Fibroblast of peridontal ligament (primary cell): ENCODE data around the gene LRRC47.
"Not testable (repeated sequence)": the region's sequence is repeated elsewhere in the genome, so short reads cannot be mapped to it uniquely, and the experiment has no call there.

Experiments used
- DNase-seq: peaks from one replicate; pipeline ENCODE4 v3.0.0-alpha.2; 2010; ENCODE audit errors: extremely low read depth

LRRC47 gene

DNA sequence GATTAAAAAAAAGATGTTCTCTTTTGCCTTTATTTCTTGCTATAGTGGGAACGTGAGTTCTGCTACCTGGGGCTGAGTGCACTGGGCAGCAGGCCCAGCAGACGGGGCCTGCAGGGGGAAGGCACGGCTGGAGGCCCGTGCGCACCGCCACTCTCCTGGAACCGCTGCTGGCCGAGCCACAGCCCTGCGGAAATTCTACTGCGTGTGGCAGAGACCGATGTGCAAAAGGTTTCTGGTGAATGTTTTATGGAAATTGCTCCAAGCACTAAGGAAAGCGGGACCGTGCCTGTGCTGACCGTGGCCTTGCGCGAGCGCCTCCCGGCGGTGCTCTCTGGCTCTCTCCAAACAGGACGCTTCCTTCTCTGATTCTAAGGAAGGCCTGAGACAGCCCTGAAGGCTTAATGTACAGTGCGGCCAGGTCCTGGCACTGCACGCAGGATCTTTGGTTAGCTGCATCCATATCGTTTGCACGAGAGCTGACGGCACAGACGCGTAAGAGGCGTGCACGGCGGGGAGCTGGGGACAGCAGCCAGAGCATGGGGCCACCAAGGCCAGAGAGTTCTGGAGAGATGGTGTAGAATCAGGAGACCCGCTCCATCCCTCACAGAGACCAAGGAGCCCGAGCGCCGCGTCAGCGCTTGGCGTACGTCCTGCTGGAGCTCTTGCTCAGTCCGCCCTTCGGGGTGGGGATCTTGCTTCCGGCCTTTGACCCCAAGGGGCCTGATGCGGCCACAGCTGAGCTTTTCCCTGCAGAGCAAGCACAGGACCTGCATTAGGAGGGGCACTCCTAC lies 18.7 kb upstream of the LRRC47 start:
- no peak for DNase-seq

DNA sequence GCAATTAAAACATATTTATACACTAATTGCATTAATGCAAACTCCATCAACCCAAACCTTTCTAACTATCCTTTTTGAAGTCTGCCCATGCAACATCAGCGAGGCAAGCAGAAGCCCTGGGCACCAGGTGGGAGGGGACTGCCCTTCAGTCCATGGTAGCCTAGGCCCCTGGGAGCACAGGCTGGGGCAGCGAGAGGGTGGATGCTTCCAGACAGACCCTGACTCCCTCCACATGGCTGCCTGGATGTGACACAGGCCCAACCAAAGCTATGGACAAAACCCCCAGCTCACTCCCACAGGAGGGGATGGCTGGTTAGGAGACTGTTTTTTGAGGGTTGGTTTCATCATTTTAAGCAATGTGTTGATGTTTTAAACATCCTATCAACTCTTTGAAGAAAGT lies 17.8 kb upstream of the LRRC47 start:
- no peak for DNase-seq

DNA sequence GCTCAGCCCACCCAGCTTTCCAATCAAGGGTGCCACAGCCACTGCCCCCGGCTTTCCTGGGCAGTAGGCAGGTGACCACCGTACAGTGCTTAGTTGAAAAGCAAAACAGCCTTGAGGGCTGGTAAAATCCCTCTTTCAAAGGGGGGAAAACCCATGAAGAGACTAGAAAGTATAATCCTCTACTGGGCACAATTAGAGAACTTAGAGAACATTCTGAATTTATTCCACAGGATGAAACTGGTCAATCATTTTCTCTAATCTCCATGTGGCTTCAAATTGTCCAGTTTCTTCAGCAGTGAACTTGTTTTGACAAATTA lies 15.3 kb upstream of the LRRC47 start:
- no peak for DNase-seq

DNA sequence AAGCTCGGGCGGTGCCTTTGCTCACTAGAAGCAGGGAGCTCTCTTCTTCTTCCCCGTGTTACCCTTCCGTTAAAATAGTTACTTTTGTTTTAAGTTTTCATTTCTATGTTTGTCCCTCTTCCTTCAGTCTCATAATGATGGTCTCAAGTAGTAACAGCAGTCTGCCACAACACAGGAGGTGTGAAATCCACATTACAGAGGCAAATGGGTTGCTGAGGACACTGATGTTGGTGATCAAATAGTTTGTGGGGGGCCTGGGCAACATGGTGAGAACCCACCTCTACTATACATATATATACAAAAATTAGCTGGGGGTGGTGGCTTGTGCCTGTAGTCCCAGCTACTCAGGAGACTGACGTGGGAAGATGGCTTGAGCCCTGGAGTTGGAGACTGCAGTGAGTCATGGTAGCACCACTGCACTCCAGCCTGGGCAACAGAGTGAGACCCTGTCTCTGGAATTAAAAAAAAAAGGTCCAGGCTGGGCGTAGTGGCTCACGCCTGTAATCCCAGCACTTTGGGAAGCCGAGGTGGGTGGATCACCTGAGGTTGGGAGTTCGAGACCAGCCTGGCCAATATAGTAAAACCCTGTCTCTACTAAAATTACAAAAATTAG lies 14.0 kb upstream of the LRRC47 start:
- DNase-seq = not testable (repeated sequence)

DNA sequence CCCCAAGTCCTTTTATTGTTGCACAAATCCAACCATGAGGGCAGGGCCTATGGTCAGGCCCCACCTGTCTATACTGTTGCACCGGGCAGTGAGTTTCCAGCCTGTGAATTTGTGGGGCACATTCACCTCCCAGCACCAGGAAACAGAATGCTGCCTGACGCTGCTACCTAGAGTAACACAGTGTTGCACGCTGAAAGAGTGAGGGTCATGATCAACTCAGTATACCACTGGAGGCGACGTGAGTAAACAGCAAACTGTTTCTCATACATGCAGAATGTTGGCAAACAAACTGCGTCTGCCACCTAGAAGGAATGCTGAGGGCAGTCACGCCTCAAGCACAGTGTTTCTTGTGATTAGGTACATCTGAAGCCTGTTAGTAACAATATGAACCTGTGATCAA lies 13.4 kb upstream of the LRRC47 start:
- no peak for DNase-seq

DNA sequence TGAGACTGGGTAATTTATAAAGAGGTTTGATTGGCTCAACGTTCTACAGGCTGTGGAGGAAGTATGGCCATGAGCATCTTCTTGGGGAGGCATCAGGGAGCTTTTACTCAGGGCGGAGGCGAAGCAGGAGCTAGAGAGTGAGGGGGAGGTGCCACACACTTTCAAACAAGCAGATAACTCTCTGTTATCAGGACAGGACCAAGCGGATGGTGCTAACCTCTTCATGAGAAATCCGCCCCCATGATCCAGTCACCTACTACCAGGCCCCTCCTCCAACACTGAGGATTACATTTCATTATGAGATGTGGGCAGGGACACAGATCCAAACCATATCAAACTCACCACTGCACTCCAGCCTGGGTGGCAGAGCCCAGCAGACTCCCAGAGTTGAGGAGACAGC lies 11.5 kb upstream of the LRRC47 start:
- no peak for DNase-seq

DNA sequence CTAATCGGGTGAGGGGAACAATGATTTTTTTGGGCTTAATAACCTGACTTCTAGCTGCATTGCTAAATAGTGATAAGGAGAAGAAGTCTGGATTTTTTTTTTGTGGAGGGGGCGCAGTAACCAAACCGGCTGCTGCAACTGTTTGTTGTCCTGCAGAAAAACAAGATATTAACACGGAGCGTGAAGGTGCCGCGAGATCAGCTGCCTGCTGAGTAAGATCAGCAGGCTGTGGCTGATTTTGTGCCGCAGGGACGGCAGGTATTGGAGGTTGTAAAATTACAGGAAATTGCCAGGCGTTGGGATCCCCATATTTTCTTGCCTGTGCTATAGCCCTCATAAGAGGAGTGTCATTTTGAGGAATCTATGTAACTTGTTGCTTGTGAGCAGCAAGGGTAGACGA lies 8.7 kb upstream of the LRRC47 start:
- no peak for DNase-seq

DNA sequence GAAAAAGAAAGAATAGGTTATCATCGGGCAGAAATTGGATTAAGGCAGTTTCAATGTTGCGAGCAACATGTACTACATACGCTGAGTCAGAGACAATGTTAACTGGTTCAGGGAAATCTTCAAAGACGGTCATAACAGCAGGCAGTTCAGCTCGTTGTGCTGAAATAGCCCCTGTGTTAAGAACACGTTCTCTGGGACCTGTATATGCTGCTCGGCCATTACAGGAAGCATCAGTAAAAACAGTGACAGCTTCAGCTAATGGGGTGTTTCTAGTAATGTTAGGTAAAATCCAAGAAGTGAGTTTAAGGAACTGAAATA lies 8.3 kb upstream of the LRRC47 start:
- not testable (repeated sequence) for DNase-seq

DNA sequence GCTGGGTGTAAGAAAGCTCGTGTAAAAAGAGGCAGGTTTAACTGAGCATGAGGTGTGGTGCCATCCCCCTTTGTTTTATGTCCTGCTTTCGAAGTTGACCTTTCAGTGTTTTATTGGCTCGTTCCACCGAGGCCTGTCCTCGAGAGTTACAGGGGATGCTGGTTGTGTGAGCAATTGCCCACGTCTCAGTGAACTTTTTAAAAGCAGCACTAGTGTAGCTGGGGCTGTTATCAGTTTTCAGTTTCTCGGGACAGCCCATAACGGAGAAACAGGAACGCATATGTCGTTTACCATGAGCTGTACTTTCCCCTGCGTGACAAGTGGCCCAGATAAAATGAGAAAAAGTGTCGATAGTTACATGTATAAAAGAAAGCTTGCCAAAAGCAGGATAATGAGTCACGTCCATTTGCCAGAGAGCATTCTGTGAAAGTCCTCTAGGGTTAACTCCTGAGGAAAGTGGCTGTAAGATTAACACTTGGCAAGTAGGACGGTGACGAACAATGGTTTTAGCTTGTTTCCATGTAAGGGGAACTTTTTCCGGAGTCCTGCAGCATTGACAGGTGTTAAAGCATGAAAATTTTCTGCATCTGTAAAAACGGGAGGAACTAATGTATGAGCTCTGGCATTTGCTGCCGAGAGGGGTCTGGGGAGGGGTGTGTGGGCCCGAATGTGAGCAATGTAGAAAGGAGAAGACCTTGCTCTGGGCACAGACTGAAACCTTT lies 7.8 kb upstream of the LRRC47 start:
- no peak for DNase-seq

DNA sequence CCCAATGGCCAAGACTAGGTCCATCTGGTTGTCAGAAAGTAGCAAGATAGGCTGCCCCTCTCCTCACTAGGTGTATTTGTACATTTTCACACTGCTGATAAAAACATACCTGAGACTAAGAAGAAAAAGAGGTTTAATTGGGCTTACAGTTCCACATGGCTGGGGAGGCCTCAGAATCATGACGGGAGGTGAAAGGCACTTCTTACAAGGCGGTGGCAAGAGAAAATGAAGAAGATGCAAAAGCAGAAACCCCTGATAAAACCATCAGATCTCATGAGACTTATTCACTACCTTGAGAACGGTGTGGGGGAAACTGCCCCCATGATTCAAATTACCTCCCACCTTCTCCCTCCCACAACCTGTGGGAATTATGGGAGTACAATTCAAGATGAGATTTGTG lies 4.5 kb upstream of the LRRC47 start:
- not testable (repeated sequence) for DNase-seq

DNA sequence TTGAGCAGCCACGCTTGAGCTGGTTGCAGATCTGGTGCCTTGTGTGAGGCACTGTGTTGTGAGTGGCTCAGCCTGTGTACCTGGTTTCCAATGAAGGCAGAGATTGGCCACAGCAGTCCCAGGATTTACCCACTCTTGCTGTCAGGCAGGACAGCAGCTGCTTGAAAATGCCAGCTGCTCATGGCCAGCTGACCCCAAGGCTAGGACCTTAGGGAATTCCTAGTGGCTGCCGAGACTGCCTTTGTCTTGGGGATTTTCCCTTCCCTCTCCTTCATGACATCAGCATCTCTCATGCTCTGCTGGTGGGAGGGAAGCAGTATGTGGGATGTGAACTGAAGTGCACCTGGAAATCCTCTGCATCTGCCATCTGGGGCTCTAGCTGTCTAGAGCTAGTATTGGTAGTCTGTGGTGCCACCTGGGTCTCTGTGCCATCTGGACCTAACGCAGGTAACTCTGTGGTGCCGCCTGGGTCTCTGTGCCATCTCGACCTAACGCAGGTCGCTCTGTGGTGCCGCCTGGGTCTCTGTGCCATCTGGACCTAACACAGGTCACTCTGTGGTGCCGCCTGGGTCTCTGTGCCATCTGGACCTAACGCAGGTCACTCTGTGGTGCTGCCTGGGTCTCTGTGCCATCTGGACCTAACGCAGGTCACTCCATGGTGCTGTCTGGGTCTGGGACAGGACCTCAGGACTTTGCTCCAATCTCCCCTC lies 3.8 kb upstream of the LRRC47 start:
- DNase-seq = no peak

DNA sequence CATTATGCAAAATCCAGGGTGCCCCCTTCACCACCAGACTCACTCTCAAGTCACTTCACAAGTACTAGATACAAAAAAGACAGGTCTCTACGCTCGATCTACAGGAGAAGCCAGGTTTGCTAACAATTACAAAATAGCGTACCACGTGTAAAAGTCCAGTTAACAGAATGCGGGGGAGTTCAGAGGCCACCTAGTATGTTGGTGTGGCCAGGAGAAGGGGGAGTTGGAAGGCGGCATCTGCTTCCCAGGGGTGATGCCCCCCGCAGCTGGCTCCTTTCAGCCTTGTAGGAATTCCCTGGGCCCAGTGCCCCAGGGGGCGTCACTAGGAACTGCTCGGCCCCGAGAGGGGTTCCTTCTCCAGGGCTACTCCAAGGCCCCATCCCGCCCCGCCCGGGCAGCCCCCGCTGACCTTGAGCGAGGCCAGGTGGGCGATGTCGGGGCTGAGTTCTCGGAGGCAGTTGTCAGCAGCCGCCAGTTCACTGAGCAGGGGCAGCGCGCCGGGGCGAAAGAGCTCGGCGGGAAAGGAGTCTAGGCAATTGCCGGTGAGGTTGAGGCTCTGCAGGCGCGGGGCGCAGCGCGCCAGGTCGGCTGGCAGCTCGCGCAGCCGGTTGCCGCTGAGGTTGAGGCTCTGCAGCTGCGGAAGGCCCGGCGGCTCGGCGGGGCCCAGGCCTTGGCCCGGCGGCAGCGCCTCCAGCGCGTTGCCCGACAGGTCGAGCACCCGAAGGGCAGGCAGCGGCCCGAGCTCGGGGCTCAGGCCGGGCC lies 664 bp downstream of the LRRC47 start:
- DNase-seq = no peak

DNA sequence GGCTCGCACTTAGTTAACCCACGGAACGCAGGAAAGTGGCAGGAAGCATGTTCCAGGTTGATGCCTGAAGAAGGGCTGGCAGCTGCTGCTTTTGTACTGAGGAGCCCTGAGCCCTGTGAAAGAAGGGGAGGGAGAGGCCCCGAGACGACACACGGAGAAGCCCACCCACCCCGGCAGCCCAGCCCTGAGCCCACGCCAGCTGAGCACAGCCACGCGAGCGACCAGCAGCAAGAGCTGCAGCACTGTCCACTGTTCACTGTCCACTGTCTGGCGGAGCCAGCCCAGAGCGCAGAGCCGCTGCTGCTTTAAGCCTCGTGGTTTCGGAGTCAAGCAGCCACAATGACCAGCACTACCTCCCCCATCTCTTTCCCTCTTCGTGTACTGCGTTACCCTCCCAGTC lies 5.3 kb downstream of the LRRC47 start:
- no peak for DNase-seq

DNA sequence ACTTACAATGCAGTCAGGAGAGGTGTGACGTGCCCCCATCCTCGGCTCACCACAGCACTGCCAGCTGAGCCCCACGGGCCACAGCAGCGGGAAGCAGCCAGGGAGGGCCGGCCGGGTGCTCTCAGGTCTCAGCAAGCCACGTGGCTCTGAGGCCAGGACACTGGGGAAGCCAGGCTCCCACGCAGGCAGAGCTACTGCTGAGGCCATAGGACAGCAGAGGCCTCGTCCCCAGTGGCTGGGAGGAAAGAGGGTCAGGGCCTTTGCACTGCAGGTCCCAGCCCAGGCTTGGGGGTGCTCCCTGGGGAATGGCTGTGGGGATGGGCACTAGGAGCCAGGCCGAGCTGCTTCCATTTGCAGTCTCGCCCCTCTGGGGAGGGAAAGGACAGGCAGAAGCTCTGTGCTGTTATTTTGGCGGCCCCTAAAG lies 5.8 kb downstream of the LRRC47 start:
- DNase-seq = no peak

DNA sequence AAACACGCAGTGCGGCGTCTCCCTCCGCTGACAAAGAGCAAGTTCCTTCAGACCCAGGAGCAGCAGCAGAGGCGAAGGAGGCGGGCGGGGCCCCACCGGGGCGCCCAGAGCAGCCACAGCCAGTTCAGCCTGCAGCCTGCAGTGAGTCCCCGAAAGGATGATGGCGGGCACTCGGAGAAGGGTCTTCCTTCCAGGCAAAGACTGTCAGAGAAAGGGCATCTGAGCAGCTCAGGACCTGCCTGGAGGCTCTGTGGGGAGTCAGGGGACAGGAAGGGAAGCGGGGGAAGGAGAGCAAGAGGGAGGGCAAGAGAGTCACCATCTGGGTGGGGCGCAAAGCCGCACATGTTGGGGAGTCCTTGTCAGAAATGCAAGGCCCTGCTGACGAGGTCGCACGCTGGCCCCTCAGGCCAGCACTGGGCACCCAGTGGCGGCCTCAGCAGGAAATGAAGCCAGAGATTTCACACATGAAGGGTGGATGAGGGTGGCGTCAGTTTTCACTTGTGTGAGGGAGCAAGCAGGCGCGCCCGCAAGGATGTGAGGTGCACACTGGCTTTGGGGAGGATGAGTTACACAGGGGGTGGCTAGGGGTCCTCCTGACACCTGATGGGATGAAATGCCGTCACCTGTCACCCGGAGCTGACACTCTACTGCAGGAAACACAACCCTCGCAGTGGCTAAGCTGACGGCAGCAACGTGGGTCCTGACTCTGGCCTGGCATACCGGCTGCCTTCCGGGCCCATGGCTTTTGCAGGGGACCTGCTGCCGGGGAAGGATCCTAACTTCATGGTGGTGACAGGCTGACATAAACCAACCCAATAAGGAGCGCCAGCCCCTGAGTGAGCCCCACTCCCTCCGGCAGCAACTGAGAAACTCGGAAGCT lies 6.6 kb downstream of the LRRC47 start:
- no peak for DNase-seq

DNA sequence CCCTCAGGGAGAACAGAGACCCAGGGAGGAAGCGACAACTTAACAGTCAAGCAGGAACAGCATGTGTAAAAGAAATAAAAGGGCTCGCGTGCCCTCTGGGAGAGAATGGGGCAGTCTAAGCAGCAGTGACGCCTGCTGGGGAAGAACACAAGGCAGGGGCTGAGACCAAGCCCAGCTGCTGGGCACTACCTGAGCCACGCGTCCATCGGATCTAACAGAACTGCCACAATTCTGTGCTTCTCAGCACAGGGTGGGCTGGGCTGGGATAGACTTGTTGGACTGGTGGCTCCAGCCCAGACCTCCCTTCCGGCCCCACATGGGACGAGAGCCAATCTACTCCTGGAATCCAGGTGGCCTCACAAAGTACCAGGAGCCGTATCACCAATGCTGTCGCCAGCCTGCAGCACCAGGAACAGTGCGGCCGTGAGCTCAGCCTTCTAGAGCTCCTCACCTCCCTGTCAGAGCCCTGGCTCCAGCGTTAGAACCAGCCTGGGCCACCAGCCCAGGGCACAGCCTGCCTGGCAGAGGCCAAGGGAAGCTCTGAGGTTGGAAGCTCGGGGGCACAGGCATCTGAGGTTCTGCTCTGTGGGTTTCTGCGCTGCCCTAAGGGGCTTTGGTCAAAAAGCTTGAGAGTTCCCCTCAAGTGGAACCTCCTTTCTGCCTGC lies 7.4 kb downstream of the LRRC47 start:
- DNase-seq = no peak

DNA sequence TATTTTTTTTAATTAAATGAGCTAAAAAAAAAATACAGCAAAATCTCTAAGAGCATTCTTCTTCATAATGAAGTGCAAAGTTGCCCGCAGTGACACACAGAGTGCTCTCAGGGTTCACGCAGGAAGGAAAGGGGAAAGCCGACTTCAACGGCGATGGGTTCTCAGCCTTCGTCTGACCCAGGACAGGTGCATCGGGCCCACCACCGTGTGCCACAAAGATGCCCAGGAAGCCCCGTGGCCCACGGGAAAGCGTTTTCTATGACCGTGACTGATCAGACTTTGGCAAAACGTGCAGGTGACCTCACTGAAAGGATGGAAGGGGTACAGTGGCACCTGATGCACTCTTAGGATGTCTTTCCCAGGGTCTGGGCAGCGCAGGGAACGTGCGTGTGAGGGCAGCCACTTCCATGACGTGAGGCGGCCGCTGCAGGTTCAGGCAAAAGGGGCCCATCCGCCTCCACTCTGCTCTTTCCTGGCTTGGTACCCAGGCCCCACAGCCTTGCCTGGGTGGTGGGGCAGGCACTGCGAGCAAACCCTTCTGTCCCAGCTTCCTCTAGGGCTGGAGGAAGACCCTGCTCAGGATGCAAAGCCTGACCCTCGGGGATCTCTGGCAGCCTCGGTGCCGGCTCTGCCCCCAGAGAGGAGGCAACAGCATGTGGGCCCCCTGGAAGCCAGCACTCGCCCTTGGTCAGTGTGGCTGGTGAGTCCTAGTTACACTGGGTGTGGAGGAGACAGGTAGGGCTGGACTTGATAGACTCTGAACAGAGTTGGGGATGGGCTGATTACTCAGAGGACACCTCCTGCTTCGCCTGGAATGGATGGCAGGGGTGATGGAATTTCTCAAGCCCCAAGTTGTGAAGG lies 8.3 kb downstream of the LRRC47 start:
- DNase-seq = no peak

DNA sequence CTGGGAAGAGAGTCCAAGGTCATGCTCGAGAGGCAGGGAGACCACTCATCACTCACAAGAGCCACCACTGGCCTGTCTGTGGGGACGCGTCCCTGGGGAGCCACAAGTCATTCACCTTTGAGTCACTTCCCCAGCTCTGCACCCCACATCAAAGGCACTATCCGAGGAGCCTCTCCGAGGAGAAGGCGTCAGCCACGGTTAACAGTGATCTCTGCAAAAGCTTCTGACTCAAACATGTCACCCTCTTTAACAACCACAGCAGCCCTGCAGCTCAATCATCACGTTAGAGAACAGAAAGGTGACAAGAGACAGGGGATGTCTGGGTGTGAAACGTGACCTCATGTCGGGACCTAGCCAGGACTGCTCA lies 9.0 kb downstream of the LRRC47 start:
- no peak for DNase-seq
